K562 (cell line): ENCODE measurements around the gene CAAP1. TPM values are rescaled to one million over a fixed set of nuclear protein-coding genes. Genes with fewer than 3 reads are reported as not detected.

Experiments
- BRF1 ChIP-seq: IDR thresholded peaks from 3 replicates; pipeline ENCODE4 v1.6.1; 2011; ENCODE audit warnings: borderline replicate concordance, mild to moderate bottlenecking; ENCODE audit not compliant: insufficient read length; ENCODE audit errors: extremely low read depth
- C11orf30 ChIP-seq: fragments of 450-650 bp; IDR thresholded peaks from 2 replicates; pipeline ENCODE4 v1.6.1; 2016; ENCODE audit warnings: low read depth, mild to moderate bottlenecking
- CXXC5 ChIP-seq: fragments of 250-450 bp; sonication (Bioruptor Pico); IDR thresholded peaks from 2 replicates; pipeline ENCODE4 v1.8.0; 2022; ENCODE audit warnings: inconsistent platforms, mild to moderate bottlenecking, moderate library complexity
- ERF ChIP-seq: fragments of 450-650 bp; formaldehyde crosslinking; IDR thresholded peaks from 2 replicates; pipeline ENCODE4 v1.4.0; 2020; ENCODE audit warnings: mild to moderate bottlenecking, mixed read lengths
- ESRRA ChIP-seq: fragments of 450-650 bp; IDR thresholded peaks from 2 replicates; pipeline ENCODE4 v1.6.1; 2014; ENCODE audit warnings: low read depth, mild to moderate bottlenecking, moderate library complexity, borderline replicate concordance
- FOS ChIP-seq: IDR thresholded peaks from 3 replicates; pipeline ENCODE4 v1.6.1; 2011; ENCODE audit not compliant: insufficient read length; ENCODE audit errors: extremely low read depth
- MCM3 ChIP-seq: fragments of 450-650 bp; IDR thresholded peaks from 2 replicates; pipeline ENCODE4 v1.6.1; 2016
- MYC ChIP-seq, 2 experiments: fragments of 250-450 bp in 1 of 2; sonication (Bioruptor Pico) in 1 of 2; IDR thresholded peaks; 2 replicates each; pipeline versions ENCODE4 v1.5.1 to v1.6.1; 2012 to 2021; ENCODE audit warnings: low read depth in 2 of 2, borderline replicate concordance in 1 of 2, improper control_type of control experiment in 1 of 2, low read length in 1 of 2, mild to moderate bottlenecking in 1 of 2, moderate library complexity in 1 of 2
- NCOA1 ChIP-seq: fragments of 450-650 bp; IDR thresholded peaks from 2 replicates; pipeline ENCODE4 v1.6.1; 2016; ENCODE audit warnings: low read depth
- NFRKB ChIP-seq: fragments of 450-650 bp; IDR thresholded peaks from 2 replicates; pipeline ENCODE4 v1.6.1; 2016; ENCODE audit warnings: low read depth
- NONO ChIP-seq, 2 experiments: fragments of 200-400 bp in 1 of 2; fragments of 450-650 bp in 1 of 2; formaldehyde crosslinking in 1 of 2; IDR thresholded peaks; 2 replicates each; pipeline ENCODE4 v1.6.1; 2017; ENCODE audit warnings: low read depth in 2 of 2, mild to moderate bottlenecking in 2 of 2, moderate library complexity in 2 of 2, low read length in 1 of 2
- NRF1 ChIP-seq, 2 experiments: fragments of 450-650 bp; IDR thresholded peaks in 1 of 2; conservative IDR thresholded peaks in 1 of 2; 2 replicates each; pipeline ENCODE4 v1.6.1; 2014; ENCODE audit warnings: mild to moderate bottlenecking in 2 of 2
- POLR2B ChIP-seq: fragments of 450-650 bp; IDR thresholded peaks from 2 replicates; pipeline ENCODE4 v1.6.1; 2018; ENCODE audit warnings: low read depth; ENCODE audit not compliant: partially characterized antibody
- PTTG1 ChIP-seq: fragments of 450-650 bp; IDR thresholded peaks from 2 replicates; pipeline ENCODE4 v1.6.1; 2016; ENCODE audit warnings: low read depth, mild to moderate bottlenecking, missing genetic modification characterization, missing compliant biosample characterization
- RBFOX2 ChIP-seq: fragments of 200-400 bp; formaldehyde crosslinking; IDR thresholded peaks from 2 replicates; pipeline ENCODE4 v1.6.1; 2017; ENCODE audit warnings: low read depth, mild to moderate bottlenecking, low read length, moderate library complexity
- SIN3A ChIP-seq, 2 experiments: fragments of 150-350 bp in 1 of 2; IDR thresholded peaks; 2 replicates each; pipeline ENCODE4 v1.6.1; 2011 to 2016; ENCODE audit warnings: borderline replicate concordance in 2 of 2, low read depth in 2 of 2, low read length in 2 of 2, mild to moderate bottlenecking in 2 of 2, moderate library complexity in 2 of 2; ENCODE audit not compliant: control insufficient read depth in 1 of 2
- SIN3B ChIP-seq: fragments of 450-650 bp; IDR thresholded peaks from 2 replicates; pipeline ENCODE4 v1.6.1; 2017; ENCODE audit warnings: low read depth, mild to moderate bottlenecking, moderate library complexity
- SMAD2 ChIP-seq: fragments of 150-350 bp; IDR thresholded peaks from 2 replicates; pipeline ENCODE4 v1.6.1; 2014; ENCODE audit warnings: low read depth, mild to moderate bottlenecking, low read length
- TGIF2 ChIP-seq: sonication (generic); formaldehyde crosslinking; IDR thresholded peaks from 2 replicates; pipeline ENCODE4 v1.8.1; 2022; ENCODE audit warnings: mild to moderate bottlenecking, missing genetic modification reagents, moderate library complexity
- U2AF2 ChIP-seq: fragments of 200-400 bp; formaldehyde crosslinking; optimal IDR thresholded peaks from 2 replicates; pipeline ENCODE3; 2017; ENCODE audit warnings: low read depth, mild to moderate bottlenecking, low read length
- YY1 ChIP-seq, 3 experiments: IDR thresholded peaks; 2 replicates each; pipeline ENCODE4 v1.6.1; 2011; ENCODE audit warnings: low read length in 2 of 3, mild to moderate bottlenecking in 2 of 3, moderate library complexity in 2 of 3, borderline replicate concordance in 1 of 3, control low read depth in 1 of 3, low read depth in 1 of 3; ENCODE audit not compliant: insufficient read depth in 3 of 3, insufficient replicate concordance in 2 of 3, control insufficient read depth in 1 of 3, insufficient read length in 1 of 3; ENCODE audit errors: extremely low read depth in 1 of 3
- ZNF224 ChIP-seq: sonication (generic); formaldehyde crosslinking; IDR thresholded peaks from 2 replicates; pipeline ENCODE4 v1.8.0; 2022; ENCODE audit warnings: mild to moderate bottlenecking, missing genetic modification reagents
- ZNF79 ChIP-seq: fragments of 250-450 bp; sonication (Bioruptor Pico); IDR thresholded peaks from 2 replicates; pipeline ENCODE4 v1.4.0; 2020; ENCODE audit warnings: low read depth, mild to moderate bottlenecking, moderate library complexity
- polyA plus RNA-seq, 8 experiments: library from polyadenylated mRNA; depleted of rRNA in 4 of 8; stranded (reverse) in 5 of 8; unstranded in 3 of 8; fragments of >200 nt; fragmentation: Nextera tagmentation in 2 of 8; fragmentation: Illumina TruSeq in 1 of 8; extraction: Ambion mirVana in 2 of 8; extraction: Trizol in 1 of 8; gene quantifications; 2 replicates each; pipeline versions ENCODE4 v1.2.1 to v1.2.3, GENCODE V29; 2011 to 2014; ENCODE audit warnings: inconsistent platforms in 1 of 8, missing spikeins in 1 of 8
- total RNA-seq, 7 experiments: library from RNA; depleted of rRNA in 6 of 7; stranded (reverse); fragments of >200 nt in 6 of 7; fragmentation: Illumina TruSeq in 2 of 7; extraction: Trizol in 2 of 7; gene quantifications; 2 replicates each; pipeline versions ENCODE4 v1.2.1 to v1.2.3, GENCODE V29; 2011 to 2021; ENCODE audit warnings: low replicate concordance in 1 of 7
- TF ChIP-seq, protein P1 (sequence below): fragments of 200-800 bp; sonication (Bioruptor generic); IDR thresholded peaks from 2 replicates; pipeline ENCODE4 v1.6.1; 2017; ENCODE audit warnings: missing genetic modification characterization, missing compliant biosample characterization
- TF ChIP-seq, protein P2 (sequence below): fragments of 450-650 bp; conservative IDR thresholded peaks from 2 replicates; pipeline ENCODE4 v1.6.1; 2016; ENCODE audit warnings: missing genetic modification characterization, low read depth, mild to moderate bottlenecking, control low read depth, missing compliant biosample characterization

The CAAP1 gene
- total and polyA plus RNA-seq, 9 of the 15 experiments (the other 6 are each of a cell fraction or from before 2014, with no cell fraction given), result 8.9 to 17.4 (median 15.3) TPM

DNA sequence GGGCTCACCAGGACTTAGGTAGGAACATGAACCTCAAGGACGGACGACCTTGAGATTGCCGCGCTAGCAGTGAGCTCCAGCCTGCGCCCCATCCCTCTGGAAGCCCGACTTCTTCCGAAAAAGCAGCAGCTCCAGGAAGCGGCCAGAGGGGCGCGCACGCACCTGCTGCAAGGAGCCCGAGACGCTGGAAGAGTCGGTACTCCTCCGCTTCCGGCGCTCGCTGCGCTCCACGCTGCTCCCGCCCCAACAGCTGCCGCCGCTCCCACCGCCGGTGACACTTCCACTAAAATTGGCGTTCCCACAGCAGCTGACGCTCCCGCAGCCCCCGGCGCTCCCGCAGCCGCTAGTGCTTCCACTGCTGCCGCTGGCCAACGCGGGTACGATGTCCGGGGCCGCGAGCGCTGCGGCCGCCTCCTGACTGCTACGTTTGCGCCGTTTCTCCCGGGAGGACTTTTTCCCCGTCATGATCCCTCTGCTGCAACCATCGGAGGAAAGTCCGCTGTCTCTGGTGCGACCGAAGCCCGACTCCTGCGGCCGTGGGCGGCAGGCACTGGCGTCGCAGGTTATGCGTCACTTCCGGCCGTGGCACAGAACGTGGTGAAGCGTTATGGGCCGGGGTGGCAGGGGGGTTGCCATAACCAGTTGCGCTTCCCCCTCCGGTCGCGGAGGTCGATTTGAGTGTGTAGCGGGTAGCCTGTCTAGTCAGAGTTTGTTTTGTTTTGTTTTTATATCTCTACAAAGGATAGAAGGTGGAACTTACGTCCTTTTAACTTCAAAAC lies at the start of gene CAAP1 (continued):
- TF ChIP-seq, protein P1, sequence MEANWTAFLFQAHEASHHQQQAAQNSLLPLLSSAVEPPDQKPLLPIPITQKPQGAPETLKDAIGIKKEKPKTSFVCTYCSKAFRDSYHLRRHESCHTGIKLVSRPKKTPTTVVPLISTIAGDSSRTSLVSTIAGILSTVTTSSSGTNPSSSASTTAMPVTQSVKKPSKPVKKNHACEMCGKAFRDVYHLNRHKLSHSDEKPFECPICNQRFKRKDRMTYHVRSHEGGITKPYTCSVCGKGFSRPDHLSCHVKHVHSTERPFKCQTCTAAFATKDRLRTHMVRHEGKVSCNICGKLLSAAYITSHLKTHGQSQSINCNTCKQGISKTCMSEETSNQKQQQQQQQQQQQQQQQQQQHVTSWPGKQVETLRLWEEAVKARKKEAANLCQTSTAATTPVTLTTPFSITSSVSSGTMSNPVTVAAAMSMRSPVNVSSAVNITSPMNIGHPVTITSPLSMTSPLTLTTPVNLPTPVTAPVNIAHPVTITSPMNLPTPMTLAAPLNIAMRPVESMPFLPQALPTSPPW (CRISPR knock-in tag), result peak; percentile 79
- TF ChIP-seq MYC (IDR thresholded peaks at IDR 0.05; ENCODE audit: low read depth, low read length) (peak; percentile 76), MYC (CRISPR knock-in tag; IDR thresholded peaks at IDR 0.05; ENCODE audit: borderline replicate concordance, low read depth) (no peak), BRF1 (no peak), NFRKB (peak; percentile 68; the same call in 1 of the 2 replicates), RBFOX2 (peak; percentile 94), PTTG1 (tag) (no peak), NRF1 (conservative IDR thresholded peaks at IDR 0.05 in 1 of 2, IDR thresholded peaks at IDR 0.05 in 1 of 2) (peak; percentile 55 to 68), POLR2B (peak; percentile 58), ZNF79 (CRISPR knock-in tag) (no peak), ERF (no peak), YY1 (IDR thresholded peaks at IDR 0.05; ENCODE audit: borderline replicate concordance in 1 of 3, control insufficient read depth in 1 of 3, extremely low read depth in 1 of 3, insufficient read depth in 3 of 3, insufficient read length in 1 of 3, insufficient replicate concordance in 2 of 3, low read depth in 1 of 3, low read length in 2 of 3) (peak in 2 of 3 experiments; percentile 20), NCOA1 (0 out of 2 replicates have a peak, but pooled peaks have one; percentile 21), C11orf30 (peak; percentile 82), NONO (IDR thresholded peaks at IDR 0.05; ENCODE audit: low read depth in 2 of 2, low read length in 1 of 2) (no peak), ZNF224 (no peak), ESRRA (peak; percentile 71), CXXC5 (CRISPR knock-in tag) (peak; percentile 67), U2AF2 (no peak), SIN3A (IDR thresholded peaks at IDR 0.05; ENCODE audit: borderline replicate concordance in 2 of 2, control insufficient read depth in 1 of 2, low read depth in 2 of 2, low read length in 2 of 2) (peak in 1 of 2 experiments; percentile 11; a peak in 1 of 4 replicates), SMAD2 (no peak), TGIF2 (CRISPR knock-in tag) (no peak), SIN3B (peak; percentile 71; the same call in 1 of the 2 replicates), FOS (no peak), MCM3 (no peak)
- TF ChIP-seq, protein P2, sequence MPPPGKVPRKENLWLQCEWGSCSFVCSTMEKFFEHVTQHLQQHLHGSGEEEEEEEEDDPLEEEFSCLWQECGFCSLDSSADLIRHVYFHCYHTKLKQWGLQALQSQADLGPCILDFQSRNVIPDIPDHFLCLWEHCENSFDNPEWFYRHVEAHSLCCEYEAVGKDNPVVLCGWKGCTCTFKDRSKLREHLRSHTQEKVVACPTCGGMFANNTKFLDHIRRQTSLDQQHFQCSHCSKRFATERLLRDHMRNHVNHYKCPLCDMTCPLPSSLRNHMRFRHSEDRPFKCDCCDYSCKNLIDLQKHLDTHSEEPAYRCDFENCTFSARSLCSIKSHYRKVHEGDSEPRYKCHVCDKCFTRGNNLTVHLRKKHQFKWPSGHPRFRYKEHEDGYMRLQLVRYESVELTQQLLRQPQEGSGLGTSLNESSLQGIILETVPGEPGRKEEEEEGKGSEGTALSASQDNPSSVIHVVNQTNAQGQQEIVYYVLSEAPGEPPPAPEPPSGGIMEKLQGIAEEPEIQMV (tag), result no peak
